Lung (tissue), 12 donors: ENCODE measurements around the gene MID1IP1. TPM values are rescaled to one million over a fixed set of nuclear protein-coding genes. Genes with fewer than 3 reads are reported as not detected.
A peak's percentile ranks its signal among the peaks of the same experiment; 100 is the strongest.

ENCODE experiments used
- ATAC-seq: fragments of 200-7000 bp; cut with Tn5 transposase; one replicate; pipeline ENCODE4 v1.9.1; 2020; ENCODE audit warnings: moderate number of reproducible peaks; ENCODE audit not compliant: insufficient read depth, low FRiP score
- DNase-seq, 3 donors: peaks; one replicate each; pipeline ENCODE4 v3.0.0-alpha.2; 2013 to 2017
- H3K27ac ChIP-seq, 2 donors: one replicate each; pipeline ENCODE4 v1.5.1; 2013; ENCODE audit warnings: mild to moderate bottlenecking in 2 of 2, moderate library complexity in 2 of 2, control low read depth in 1 of 2, inconsistent platforms in 1 of 2, low read depth in 1 of 2, low read length in 1 of 2
- H3K27me3 ChIP-seq, 3 donors: one replicate each; pipeline ENCODE4 v1.5.1; 2013; ENCODE audit warnings: low read length in 2 of 3; ENCODE audit not compliant: control insufficient read depth in 3 of 3, insufficient read depth in 3 of 3
- H3K36me3 ChIP-seq, 4 donors: one replicate each; pipeline ENCODE4 v1.5.1; 2013; ENCODE audit warnings: low read length in 4 of 4, mild to moderate bottlenecking in 1 of 4, moderate library complexity in 1 of 4; ENCODE audit not compliant: control insufficient read depth in 4 of 4, insufficient read depth in 4 of 4
- H3K4me1 ChIP-seq, 5 donors: one replicate each; pipeline ENCODE4 v1.5.1; 2013; ENCODE audit warnings: low read length in 5 of 5, mild to moderate bottlenecking in 2 of 5, moderate library complexity in 1 of 5; ENCODE audit not compliant: control insufficient read depth in 5 of 5, insufficient read depth in 5 of 5
- H3K4me3 ChIP-seq: one replicate; pipeline ENCODE4 v1.5.1; 2013; ENCODE audit warnings: mild to moderate bottlenecking, control low read depth, moderate library complexity
- H3K9ac ChIP-seq, 2 donors: one replicate each; pipeline ENCODE4 v1.5.1; 2013; ENCODE audit warnings: low read length in 2 of 2, control low read depth in 1 of 2; ENCODE audit not compliant: insufficient read depth in 1 of 2
- H3K9me3 ChIP-seq, 4 donors: one replicate each; pipeline ENCODE4 v1.5.1; 2013; ENCODE audit warnings: low read length in 3 of 4, mild to moderate bottlenecking in 1 of 4, moderate library complexity in 1 of 4; ENCODE audit not compliant: control insufficient read depth in 4 of 4, insufficient read depth in 3 of 4
- CTCF ChIP-seq: IDR thresholded peaks from 2 replicates; pipeline ENCODE4 v1.5.1; 2012; ENCODE audit warnings: mild to moderate bottlenecking; ENCODE audit errors: control extremely low read depth, extremely low read depth
- WGBS, 2 donors: extraction: QIAGEN DNeasy Blood & Tissue Kit; methylation state at CpG; one replicate each; pipeline ENCODE4 v1.1.7; 2013; 5-methylcytosine and 5-hydroxymethylcytosine counted together
- polyA plus RNA-seq, 2 donors: library from polyadenylated mRNA; stranded (reverse); fragments of 200-250 nt; gene quantifications; one replicate each; pipeline ENCODE4 v1.2.1, GENCODE V29; 2013
- total RNA-seq, 2 donors: library from RNA; depleted of rRNA in 1 of 2; stranded (reverse); fragments of >200 nt in 1 of 2; gene quantifications; one replicate each; pipeline ENCODE4 v1.2.1, GENCODE V29; 2014 to 2021
- donor health status: control.
- donor health status: control.
- donor health status: Bipolar disorder and iron deficiency.
- donor health status: healthy.
- donor health status: DM: yes; HTN: yes; CAD: no.

The MID1IP1 gene
- total and polyA plus RNA-seq, 4 donors: 49.0 to 156 (median 107) TPM

GRCh38 chrX:38816155-38816554 lies 14.9 kb downstream of the MID1IP1 start:
- H3K9me3 ChIP-seq: peaks cover 0 to 5% (median 0%) of the 10 kb centered on the region in 4 donors
- no peak for ATAC-seq
- no peak overlapping the region for H3K4me3 ChIP-seq
- H3K4me1 ChIP-seq: peaks cover 0 to 12% (median 0%) of the 10 kb centered on the region in 5 donors
- H3K9ac ChIP-seq: no peak overlapping the region
- H3K27me3 ChIP-seq: peaks cover 0 to 8% (median 0%) of the 10 kb centered on the region in 3 donors
- no peaks in the 10 kb centered on the region for H3K36me3 ChIP-seq
- TF ChIP-seq CTCF: no peak
- WGBS, 2 donors: 67 to 74% methylated on average over 3 of the region's 3 CpGs
- peak overlapping the region in 1 of 2 donors; percentile 53 for H3K27ac ChIP-seq
- DNase-seq: no peak

- ATAC-seq (peak; percentile 78), DNase-seq (peak; percentile 63 to 86 (median 70))
- peaks cover 0 to 5% (median 0%) of the 10 kb centered on the region in 4 donors for H3K9me3 ChIP-seq
- no peak overlapping the region for H3K4me3 ChIP-seq
- TF ChIP-seq CTCF: no peak
- no peaks in the 10 kb centered on the region for H3K36me3 ChIP-seq
- peaks cover 0 to 11% (median 0%) of the 10 kb centered on the region in 3 donors for H3K27me3 ChIP-seq
- peak overlapping the region in 1 of 2 donors; percentile 59 for H3K27ac ChIP-seq
- no peak overlapping the region for H3K9ac ChIP-seq
- H3K4me1 ChIP-seq: peaks cover 0 to 12% (median 0%) of the 10 kb centered on the region in 5 donors
- WGBS, 2 donors: 9 to 13% methylated on average over 2 of the region's 2 CpGs
These were observed 15.9 kb downstream of the MID1IP1 start for GRCh38 chrX:38817004-38817703.

DNA sequence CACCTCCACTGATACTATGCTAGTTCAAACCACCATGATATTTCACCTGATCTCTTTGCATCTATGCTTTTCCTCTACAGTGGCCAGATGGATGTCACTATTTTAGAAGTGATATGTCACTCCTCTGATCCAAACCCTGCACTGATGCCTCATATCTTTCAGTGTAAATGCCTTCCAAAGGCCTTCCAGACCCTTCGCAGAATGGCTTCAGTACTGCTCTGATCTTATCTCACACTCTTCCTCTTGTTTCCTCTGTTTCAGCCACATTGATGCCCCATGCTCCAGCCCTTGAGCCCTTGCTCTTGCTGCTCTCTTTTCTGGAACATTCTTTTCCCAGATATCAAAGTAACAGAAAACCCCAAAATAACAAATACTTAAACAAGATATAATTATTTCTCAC lies 17.9 kb downstream of the MID1IP1 start:
- DNase-seq (no peak), ATAC-seq (no peak)
- no peak overlapping the region for H3K9ac ChIP-seq
- no peaks in the 10 kb centered on the region for H3K36me3 ChIP-seq
- TF ChIP-seq CTCF: no peak
- H3K27ac ChIP-seq: no peak overlapping the region
- peaks cover 0 to 9% (median 5%) of the 10 kb centered on the region in 3 donors for H3K27me3 ChIP-seq
- H3K4me1 ChIP-seq: peaks cover 0 to 12% (median 0%) of the 10 kb centered on the region in 5 donors
- H3K9me3 ChIP-seq: peaks cover 0 to 1% (median 0%) of the 10 kb centered on the region in 4 donors
- 71 to 90% methylated on average over 1 of the region's 1 CpG for WGBS, 2 donors
- H3K4me3 ChIP-seq: no peak overlapping the region
